Common myeloid progenitor, CD34-positive (primary cell): Measurements from ENCODE around the gene TCEANC2.
"Not testable (repeated sequence)": the region's sequence is repeated elsewhere in the genome, so short reads cannot be mapped to it uniquely, and the experiment has no call there.

Experiments used
- CTCF ChIA-PET: fragments of 350-600 bp; sonication (Branson Sonifier 250); formaldehyde crosslinking; loops from one replicate; lab custom pipeline; 2021; ENCODE audit warnings: antibody characterized with exemption; lab: Charles Lee
- POLR2A ChIA-PET: fragments of 350-600 bp; sonication (Branson Sonifier 250); formaldehyde crosslinking; loops from one replicate; lab custom pipeline; 2021; ENCODE audit warnings: antibody characterized with exemption; lab: Charles Lee
- DNase-seq, 3 donors: peaks; one replicate each; pipeline versions ENCODE4 v3.0.0 to v3.0.0-alpha.2; 2013
- H3K27ac ChIP-seq, 2 experiments: 1 replicate in 1 of 2; 2 replicates in 1 of 2; pipeline ENCODE4 v1.7.0; 2013; ENCODE audit warnings: inconsistent platforms in 2 of 2, low read length in 2 of 2, mild to moderate bottlenecking in 2 of 2, low read depth in 1 of 2, moderate library complexity in 1 of 2; ENCODE audit not compliant: severe bottlenecking in 2 of 2, insufficient read depth in 1 of 2, poor library complexity in 1 of 2
- H3K27me3 ChIP-seq, 5 experiments: replicated peaks in 2 of 5; 1 replicate in 3 of 5; 2 replicates in 2 of 5; pipeline versions ENCODE4 v1.6.1 to v1.7.0; 2013; ENCODE audit warnings: low read length in 4 of 5, mild to moderate bottlenecking in 2 of 5, moderate library complexity in 2 of 5, inconsistent platforms in 1 of 5; ENCODE audit not compliant: insufficient read depth in 5 of 5, control insufficient read depth in 4 of 5
- H3K36me3 ChIP-seq, 4 experiments: 1 replicate in 2 of 4; 2 replicates in 2 of 4; pipeline versions ENCODE4 v1.6.1 to v1.7.0; 2013; ENCODE audit warnings: low read length in 3 of 4, control low read depth in 1 of 4, mild to moderate bottlenecking in 1 of 4; ENCODE audit not compliant: control insufficient read depth in 4 of 4, insufficient read depth in 4 of 4
- H3K4me1 ChIP-seq, 4 experiments: 1 replicate in 3 of 4; 2 replicates in 1 of 4; pipeline versions ENCODE4 v1.6.1 to v1.7.1; 2013; ENCODE audit warnings: low read length in 3 of 4, mild to moderate bottlenecking in 3 of 4, control low read depth in 1 of 4, inconsistent platforms in 1 of 4, moderate library complexity in 1 of 4; ENCODE audit not compliant: control insufficient read depth in 4 of 4, insufficient read depth in 4 of 4; ENCODE audit errors: control extremely low read depth in 1 of 4
- H3K4me3 ChIP-seq, 7 experiments: 1 replicate in 4 of 7; 2 replicates in 3 of 7; pipeline versions ENCODE4 v1.5.1 to v1.7.0; 2013; ENCODE audit warnings: mild to moderate bottlenecking in 7 of 7, low read length in 6 of 7, moderate library complexity in 6 of 7, inconsistent platforms in 2 of 7, low read depth in 2 of 7, control low read depth in 1 of 7; ENCODE audit not compliant: insufficient read depth in 4 of 7, control insufficient read depth in 1 of 7; ENCODE audit errors: extremely low read depth in 1 of 7
- H3K9me3 ChIP-seq, 5 experiments: 1 replicate in 4 of 5; 2 replicates in 1 of 5; pipeline versions ENCODE4 v1.6.1 to v1.7.1; 2013; ENCODE audit warnings: low read length in 4 of 5, mild to moderate bottlenecking in 2 of 5, inconsistent platforms in 1 of 5, low read depth in 1 of 5, moderate library complexity in 1 of 5; ENCODE audit not compliant: control insufficient read depth in 4 of 5, insufficient read depth in 2 of 5; ENCODE audit errors: control extremely low read depth in 1 of 5
- WGBS: methylation state at CpG from one replicate; pipeline ENCODE4 v1.1.5; 2013; ENCODE audit not compliant: insufficient coverage; 5-methylcytosine and 5-hydroxymethylcytosine counted together

TCEANC2 gene

GRCh38 chr1:54096227-54096876 lies 42.9 kb downstream of the TCEANC2 start:
- CTCF ChIA-PET, result interaction anchor here (1.0 to 2.1 kb wide), 7 partner anchors 9 to 21 kb away, joined by 3 to 5 read pairs (median 4); no protein-coding TSS in a partner anchor
- no peaks in the 10 kb centered on the region for H3K27me3 ChIP-seq
- DNase-seq, result peak in 1 of 3 donors; percentile 33
- WGBS, result 15% methylated on average over 20 of the region's 25 CpGs
- H3K4me1 ChIP-seq, result peaks cover 26 to 84% (median 63%) of the 10 kb centered on the region in 4 experiments
- H3K9me3 ChIP-seq, result no peaks in the 10 kb centered on the region
- H3K27ac ChIP-seq, result peak overlapping the region; percentile 27 to 62
- POLR2A ChIA-PET, result no interaction called here
- peak overlapping the region in 5 of 7 experiments; percentile 2 to 53 (median 47) for H3K4me3 ChIP-seq
- H3K36me3 ChIP-seq, result peaks cover 0 to 14% (median 3%) of the 10 kb centered on the region in 4 experiments

DNA sequence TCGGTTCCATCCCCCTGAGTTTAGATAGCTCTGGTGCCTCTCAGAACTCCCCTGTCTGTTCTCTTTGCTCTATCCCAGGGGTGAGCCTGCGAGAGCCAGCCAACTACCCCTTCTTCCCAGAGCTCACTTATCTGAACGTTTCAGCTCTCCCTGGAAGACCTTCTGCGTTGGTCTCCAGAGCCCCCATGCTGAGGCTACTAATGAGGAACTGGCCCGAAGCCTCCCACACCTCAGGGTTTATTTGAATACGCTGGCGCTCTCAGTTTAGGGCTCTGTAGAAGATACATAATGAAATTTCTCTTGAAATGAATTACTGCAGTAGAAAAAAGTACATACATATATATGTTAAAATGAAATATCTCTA lies 43.5 kb downstream of the TCEANC2 start:
- peaks cover 26 to 84% (median 63%) of the 10 kb centered on the region in 4 experiments for H3K4me1 ChIP-seq
- H3K27me3 ChIP-seq, result no peaks in the 10 kb centered on the region
- 19% methylated on average over 2 of the region's 7 CpGs for WGBS
- peak overlapping the region in 4 of 7 experiments; percentile 5 to 53 (median 48) for H3K4me3 ChIP-seq
- H3K27ac ChIP-seq, result peak overlapping the region in 1 of 2 experiments; percentile 62
- H3K36me3 ChIP-seq, result peaks cover under 1 to 16% (median 3%) of the 10 kb centered on the region in 4 experiments
- no peaks in the 10 kb centered on the region for H3K9me3 ChIP-seq
- DNase-seq, result peak; percentile 37 to 70 (median 59)
- CTCF ChIA-PET, result interaction anchor here (1.0 to 2.1 kb wide), 6 partner anchors 9 to 20 kb away, joined by 3 to 5 read pairs (median 4); no protein-coding TSS in a partner anchor
- POLR2A ChIA-PET, result no interaction called here

GRCh38 chr1:54099061-54099610 lies 45.7 kb downstream of the TCEANC2 start:
- Histone ChIP-seq H3K4me1 (peaks cover 21 to 68% (median 55%) of the 10 kb centered on the region in 4 experiments), H3K27me3 (no peaks in the 10 kb centered on the region), H3K4me3 (peak overlapping the region in 1 of 7 experiments; percentile 17), H3K27ac (no peak overlapping the region), H3K9me3 (peaks cover 0 to 7% (median 0%) of the 10 kb centered on the region in 5 experiments), H3K36me3 (peaks cover 3 to 29% (median 15%) of the 10 kb centered on the region in 4 experiments)
- DNase-seq, result peak in 2 of 3 donors; percentile 15 to 31
- ChIA-PET CTCF (interaction anchor here (1.0 to 2.6 kb wide), 8 partner anchors 9 to 29 kb away, joined by 3 to 8 read pairs (median 6); no protein-coding TSS in a partner anchor), POLR2A (no interaction called here)
- 57% methylated on average over 4 of the region's 6 CpGs for WGBS

GRCh38 chr1:54100500-54100899 lies 47.1 kb downstream of the TCEANC2 start:
- Histone ChIP-seq H3K9me3 (peaks cover 0 to 7% (median 0%) of the 10 kb centered on the region in 5 experiments), H3K4me1 (peaks cover 16 to 55% (median 42%) of the 10 kb centered on the region in 4 experiments), H3K4me3 (no peak overlapping the region), H3K27me3 (no peaks in the 10 kb centered on the region), H3K36me3 (peaks cover 3 to 29% (median 15%) of the 10 kb centered on the region in 4 experiments), H3K27ac (no peak overlapping the region)
- POLR2A ChIA-PET, result no interaction called here
- CTCF ChIA-PET, result no interaction called here
- no peak for DNase-seq
- WGBS, result 100% methylated on average over 1 of the region's 2 CpGs

- DNase-seq, result no peak
- Histone ChIP-seq H3K4me1 (peaks cover 6 to 32% (median 17%) of the 10 kb centered on the region in 4 experiments), H3K9me3 (peaks cover 0 to 7% (median 0%) of the 10 kb centered on the region in 5 experiments), H3K27me3 (no peaks in the 10 kb centered on the region), H3K4me3 (no peak overlapping the region), H3K27ac (no peak overlapping the region), H3K36me3 (peaks cover 3 to 18% (median 15%) of the 10 kb centered on the region in 4 experiments)
- 100% methylated on average over 5 of the region's 6 CpGs for WGBS
- ChIA-PET CTCF (interaction anchor here (0.6 to 3.6 kb wide), 7 partner anchors 8 to 28 kb away, joined by 3 to 14 read pairs (median 3); no protein-coding TSS in a partner anchor), POLR2A (no interaction called here)
Observed at GRCh38 chr1:54103414-54103813, 50.0 kb downstream of the TCEANC2 start.

GRCh38 chr1:54104613-54105012 lies 51.2 kb downstream of the TCEANC2 start:
- H3K27me3 ChIP-seq, H3K9me3 ChIP-seq, H3K4me3 ChIP-seq, DNase-seq, H3K27ac ChIP-seq, POLR2A ChIA-PET: not testable (repeated sequence)
- H3K4me1 ChIP-seq, result peaks cover 1 to 20% (median 5%) of the 10 kb centered on the region in 4 experiments
- H3K36me3 ChIP-seq, result peaks cover 3 to 18% (median 15%) of the 10 kb centered on the region in 4 experiments
- CTCF ChIA-PET, result interaction anchor here (1.7 to 3.6 kb wide), 2 partner anchors 10 to 18 kb away, joined by 5 to 14 read pairs; no protein-coding TSS in a partner anchor
- 100% methylated on average over 2 of the region's 9 CpGs for WGBS
